Raji (cell line): ENCODE data around the gene FKBP10.
A peak's percentile ranks its signal among the peaks of the same experiment; 100 is the strongest.

Source experiments
- POLR2A ChIP-seq: IDR thresholded peaks from 2 replicates; pipeline ENCODE4 v1.6.1; 2011; ENCODE audit warnings: low read depth, low read length, control low read depth; ENCODE audit not compliant: insufficient read depth

FKBP10 gene

DNA sequence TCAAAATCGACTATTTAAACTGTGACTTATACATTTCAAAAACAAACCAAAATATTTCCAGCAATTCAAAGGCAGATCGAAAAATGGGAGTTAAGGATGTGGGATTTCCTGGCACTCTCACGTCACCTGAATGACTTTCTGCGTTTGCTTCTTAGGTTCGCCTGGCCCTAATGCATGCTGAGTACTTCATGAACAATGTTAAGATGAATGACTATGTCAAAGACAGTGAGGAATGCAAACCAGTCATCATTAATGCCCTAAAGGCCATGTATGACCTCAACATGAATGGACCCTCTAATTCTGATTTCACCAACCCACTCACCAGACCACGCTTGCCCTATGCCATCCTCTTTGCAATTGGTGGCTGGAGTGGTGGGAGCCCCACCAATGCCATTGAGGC is 32.2 kb downstream of the FKBP10 start:
- no peak for TF ChIP-seq POLR2A

DNA sequence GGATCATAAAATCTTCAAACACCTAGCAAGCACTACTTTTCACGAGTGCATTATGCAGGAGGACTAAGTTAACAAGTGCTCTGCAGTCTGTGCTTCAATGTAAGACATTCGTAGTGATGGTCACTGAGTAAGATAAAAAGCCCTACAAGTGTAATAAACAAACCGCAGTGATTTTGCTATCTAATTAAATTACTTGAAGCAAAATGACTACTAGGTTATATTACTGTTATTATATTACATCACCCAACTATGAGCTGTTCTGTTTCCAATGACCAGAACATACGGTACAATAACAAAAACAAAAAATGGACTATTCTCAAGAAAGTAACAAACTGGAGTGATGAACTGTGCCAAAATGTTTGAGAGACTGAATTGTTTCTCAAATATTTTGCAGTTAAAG is 36.0 kb downstream of the FKBP10 start:
- no peak for TF ChIP-seq POLR2A

DNA sequence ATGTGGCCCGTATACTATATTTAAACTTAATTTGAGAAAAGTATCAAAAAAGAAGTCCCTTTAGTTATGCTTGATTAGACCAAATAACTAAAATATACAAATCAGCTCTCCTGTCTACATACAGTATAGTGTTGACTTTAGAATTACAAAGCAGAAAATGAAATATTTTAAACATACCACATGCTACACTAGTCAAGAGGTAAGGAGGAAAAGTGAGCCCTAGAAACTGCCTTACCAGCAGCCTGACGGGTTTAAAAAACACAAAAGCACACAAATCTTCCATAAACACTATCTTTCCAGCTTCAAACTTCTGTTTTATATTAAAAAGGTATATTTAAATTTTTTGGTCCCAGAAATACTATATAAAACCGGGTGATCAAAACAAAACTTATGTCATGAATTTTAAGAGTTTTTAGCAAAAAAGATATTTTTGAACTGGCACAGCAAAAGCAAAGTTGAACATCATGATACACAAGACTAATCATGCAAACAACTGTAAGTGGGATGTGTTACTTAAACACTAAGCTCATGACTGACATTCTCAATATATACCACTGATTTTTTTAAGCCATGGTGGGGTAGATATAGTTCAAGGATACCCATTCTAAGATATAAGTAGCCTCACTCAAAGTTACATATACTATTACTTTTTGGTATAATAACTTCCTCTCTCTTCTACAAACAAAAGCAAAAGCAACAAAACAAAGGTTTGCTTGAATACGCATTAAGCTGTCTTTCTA is 36.6 kb downstream of the FKBP10 start:
- TF ChIP-seq POLR2A = no peak

DNA sequence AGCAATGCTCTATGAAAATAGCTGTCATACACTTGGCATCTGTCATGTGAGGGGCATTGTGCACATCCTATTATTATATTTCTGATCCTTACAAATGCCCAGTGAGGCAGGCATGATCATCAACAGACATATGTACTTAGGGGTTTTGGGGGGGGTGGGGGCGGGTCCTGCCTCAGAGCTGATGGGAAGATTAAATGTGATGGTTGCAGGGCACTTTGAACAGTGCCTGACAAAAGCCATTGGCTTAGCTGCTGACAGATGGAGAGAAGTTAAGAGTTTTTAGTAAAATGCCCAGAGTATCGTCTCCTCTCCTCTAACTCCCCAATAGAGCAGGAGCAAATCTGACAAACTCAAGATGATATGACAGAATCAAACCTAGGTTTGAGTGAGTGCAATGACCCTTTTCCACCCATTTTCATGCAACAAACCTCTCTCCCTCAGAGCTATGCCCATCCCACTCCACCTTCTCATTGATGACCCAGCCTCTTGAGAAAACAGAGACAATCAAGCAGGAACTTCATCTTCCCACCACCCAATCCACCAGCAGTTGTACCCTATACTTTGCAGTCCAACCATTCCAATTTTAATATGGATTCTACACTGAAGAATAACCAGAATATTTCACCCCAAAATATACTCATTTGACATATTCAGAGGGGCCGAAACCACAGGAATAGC is 47.6 kb downstream of the FKBP10 start:
- TF ChIP-seq POLR2A = no peak

DNA sequence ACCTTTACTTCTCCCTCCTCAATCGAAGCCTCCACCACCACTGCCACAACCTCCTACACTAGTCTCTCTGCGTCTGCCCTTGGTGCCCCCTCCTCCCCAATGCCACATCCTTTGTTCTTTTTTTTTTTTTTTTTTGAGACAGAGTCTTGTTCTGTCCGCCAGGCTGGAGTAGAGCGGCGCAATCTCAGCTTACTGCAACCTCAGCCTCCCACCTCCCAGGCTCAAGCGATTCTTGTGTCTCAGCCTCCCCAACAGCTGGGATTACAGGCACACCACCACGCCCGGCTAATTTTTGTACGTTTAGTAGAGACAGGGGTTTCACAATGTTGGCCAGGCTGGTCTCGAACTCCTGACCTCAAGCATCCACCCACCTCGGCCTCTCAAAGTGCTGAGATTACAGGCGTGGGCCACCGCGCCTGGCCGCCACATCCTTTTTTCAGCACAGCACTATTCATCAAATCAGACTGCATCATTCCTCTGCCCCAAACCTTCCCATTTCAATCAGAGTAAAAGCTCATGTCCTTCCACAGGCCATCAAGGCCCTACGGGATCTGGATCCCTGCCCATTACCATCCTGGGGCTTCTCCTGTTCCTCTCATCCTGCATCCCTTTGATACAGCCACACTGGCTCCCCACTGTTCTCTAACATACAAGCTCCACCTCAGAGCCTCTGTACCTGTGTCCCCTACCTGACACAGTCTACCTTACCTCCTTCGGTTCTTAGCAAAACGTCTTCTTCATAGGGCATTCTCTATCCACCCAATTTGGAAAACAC is 50.5 kb downstream of the FKBP10 start:
- TF ChIP-seq POLR2A = no peak

DNA sequence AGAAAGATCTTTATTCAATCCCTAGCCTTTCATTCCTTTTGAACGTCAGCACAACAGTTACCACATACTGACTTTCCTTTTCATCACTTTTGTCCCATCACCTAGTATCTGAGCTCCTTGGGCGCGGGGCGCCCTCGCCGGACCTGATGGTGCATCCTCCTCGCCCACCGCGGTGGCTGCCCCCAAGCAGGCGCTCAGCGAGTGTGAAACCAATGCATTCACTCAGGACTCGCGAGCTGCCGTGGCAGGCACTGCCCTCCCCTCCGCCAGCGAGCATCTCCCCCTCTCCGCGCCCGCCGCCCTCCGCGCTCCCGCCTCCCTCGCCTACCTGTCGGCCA is 51.7 kb downstream of the FKBP10 start:
- TF ChIP-seq POLR2A = no peak

DNA sequence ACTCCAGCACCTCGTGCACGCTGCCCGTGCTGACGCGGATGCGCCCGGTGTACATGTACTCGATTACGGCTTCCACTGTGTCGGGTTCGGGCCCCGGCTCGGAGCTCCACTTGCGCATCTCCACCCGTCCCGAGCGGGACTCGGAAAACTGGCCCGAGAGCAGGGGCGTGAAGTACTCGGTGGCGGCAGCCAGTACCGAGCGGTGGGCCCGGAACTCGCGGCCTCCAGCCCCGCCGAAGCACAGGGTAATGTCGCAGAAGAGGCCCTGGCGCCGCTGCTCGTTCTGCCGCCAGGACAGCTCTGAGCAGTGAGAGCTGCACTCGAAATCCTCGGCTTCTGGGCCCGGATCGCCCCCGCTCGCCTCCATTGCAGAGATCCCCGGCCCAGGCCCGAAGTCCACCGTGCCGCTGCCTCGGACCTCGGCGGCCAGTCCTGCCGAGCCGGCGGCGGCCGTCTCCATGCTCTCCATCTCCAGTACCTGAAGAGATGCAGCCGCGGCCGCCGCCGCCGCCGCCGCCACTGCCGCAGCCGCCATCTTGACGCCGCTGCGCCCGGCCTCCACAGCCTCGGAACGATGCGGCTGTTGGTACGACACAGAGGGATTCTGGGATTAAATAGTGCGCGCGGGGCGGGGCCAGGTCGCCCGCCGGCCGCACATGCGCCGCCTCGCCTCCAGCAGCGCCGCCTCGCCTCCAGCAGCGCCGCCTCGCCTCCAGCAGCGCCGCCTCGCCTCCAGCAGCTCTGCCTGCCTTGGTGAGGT is 52.2 kb downstream of the FKBP10 start, which contains the start of gene KLHL11:
KLHL11 (minus strand) TSS at position 588 of the 760 bp plus-strand sequence; CDS start at position 535, 53 bp downstream.
- TF ChIP-seq POLR2A = peak; percentile 84

DNA sequence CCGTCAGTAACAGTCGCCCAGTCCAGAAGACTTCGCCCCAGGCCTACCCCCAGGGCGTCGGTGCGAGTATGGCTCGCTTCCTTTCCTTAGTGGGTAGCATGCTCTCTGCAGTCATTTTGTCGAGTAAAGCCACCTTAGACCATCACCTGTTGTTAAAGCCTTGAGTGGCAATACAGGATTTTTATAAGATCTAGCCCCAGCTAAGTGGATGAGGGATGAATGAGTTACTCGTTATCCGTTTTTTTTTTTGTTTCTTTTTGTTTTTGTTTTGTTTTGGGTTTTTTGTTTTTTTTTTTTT is 52.7 kb downstream of the FKBP10 start:
- TF ChIP-seq POLR2A = peak; percentile 52; the same call in 1 of the 2 replicates

DNA sequence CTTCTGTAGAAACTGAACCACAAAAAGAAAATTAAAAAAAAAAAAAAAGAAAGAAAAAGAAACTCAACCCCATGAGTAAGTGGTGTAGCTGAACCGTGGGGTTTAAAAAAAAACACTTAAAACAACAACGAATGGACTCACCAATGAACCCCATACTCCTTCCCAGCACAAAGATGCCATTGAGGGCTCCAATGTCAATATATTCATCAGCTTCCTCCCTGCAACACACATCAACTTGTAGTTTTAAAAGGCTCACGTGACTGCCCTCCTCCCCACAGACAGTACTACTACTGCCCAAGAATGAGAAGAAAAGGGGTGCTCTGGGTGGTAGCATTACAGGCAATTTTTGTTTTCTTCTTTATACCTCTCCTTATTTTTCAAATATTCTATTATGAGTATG is 55.8 kb downstream of the FKBP10 start:
- TF ChIP-seq POLR2A = no peak

DNA sequence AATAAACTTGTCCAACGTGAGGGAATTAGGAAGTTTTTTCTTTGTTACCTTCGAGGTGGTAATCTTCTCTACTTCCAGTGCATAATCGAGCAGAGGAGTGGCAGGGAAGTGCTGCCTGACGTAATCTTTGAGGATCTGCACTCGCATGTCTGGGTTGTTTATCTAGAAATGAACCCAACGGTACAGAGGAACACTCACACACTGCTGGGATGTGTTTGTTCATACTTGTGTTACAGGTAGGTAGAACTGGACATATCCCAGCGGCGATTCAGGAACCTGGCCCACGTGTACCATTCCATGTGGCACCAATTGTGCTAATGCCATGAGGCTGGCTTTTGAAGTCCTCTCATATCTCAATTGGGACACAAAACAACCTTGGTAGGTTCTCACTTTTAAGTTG is 56.6 kb downstream of the FKBP10 start:
- TF ChIP-seq POLR2A = no peak

DNA sequence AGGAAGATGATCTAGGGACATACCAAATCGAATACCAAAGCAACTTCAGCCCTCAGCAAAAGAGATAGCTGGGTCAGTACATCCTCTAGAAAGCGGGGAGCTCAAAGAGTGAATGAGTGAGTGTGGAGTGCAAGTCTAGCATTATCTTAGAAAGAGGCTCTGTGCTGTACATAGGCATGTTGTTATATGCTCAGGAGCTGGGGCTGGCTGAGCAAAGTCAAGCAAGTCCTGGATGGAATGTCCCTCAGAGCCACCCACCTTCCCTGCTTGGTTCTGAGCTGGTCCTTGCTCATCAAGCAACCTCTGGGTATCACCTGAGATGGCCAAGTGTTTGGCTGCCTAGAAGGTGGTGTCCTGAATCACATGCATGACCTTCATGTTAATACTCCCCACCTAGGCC is 57.3 kb downstream of the FKBP10 start:
- no peak for TF ChIP-seq POLR2A

DNA sequence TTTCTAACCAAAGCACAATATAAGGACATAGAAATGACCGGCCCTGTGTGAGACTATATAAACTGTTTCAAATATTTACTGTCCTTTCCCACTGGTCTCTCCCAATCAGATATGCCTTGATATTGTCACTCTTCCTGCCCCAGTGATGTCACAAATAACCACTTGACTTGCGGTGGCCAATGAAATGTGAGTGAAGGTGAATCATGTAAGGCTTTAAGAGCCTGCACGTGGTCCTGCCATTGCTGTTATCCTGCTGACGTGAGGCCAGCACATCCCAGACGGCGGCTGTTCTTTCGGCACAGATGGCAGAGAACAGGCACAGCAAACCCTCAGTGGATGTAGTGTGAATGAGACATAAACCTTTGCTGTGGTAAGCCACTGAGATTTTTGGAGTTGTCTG is 57.8 kb downstream of the FKBP10 start:
- TF ChIP-seq POLR2A = no peak

DNA sequence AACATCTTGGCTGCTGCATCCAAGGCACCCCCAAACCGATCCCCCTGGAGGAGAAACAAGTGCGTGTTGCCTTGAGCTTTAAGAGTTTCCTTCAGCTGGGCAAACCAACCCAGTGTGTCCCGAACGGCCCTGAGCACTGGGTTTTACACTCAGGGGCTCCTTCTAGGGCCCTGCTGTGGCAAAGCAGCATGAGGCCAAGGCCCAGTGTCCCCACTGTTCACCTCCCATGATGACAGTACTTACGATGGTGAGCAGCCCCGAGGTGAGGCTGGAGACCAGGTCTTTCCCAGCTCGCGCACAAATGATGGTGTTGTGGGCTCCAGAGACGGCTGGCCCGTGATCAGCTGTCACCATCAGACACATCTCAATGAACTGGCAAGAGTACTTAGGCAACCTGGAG is 59.0 kb downstream of the FKBP10 start:
- TF ChIP-seq POLR2A = no peak
